HL-60 (cell line): ENCODE results near the gene STK32B.

Source experiments
- CTCF ChIP-seq: IDR thresholded peaks from one replicate; pipeline ENCODE4 v1.5.1; 2011; ENCODE audit warnings: low read length, control low read depth, inconsistent platforms; ENCODE audit not compliant: insufficient read depth
- GABPA ChIP-seq: IDR thresholded peaks from 2 replicates; pipeline ENCODE4 v1.6.1; 2012; ENCODE audit warnings: low read depth
- POLR2AphosphoS5 ChIP-seq: IDR thresholded peaks from 2 replicates; pipeline ENCODE4 v1.6.1; 2012; ENCODE audit warnings: low read depth
- TF ChIP-seq, protein P1 (sequence below): IDR thresholded peaks from 2 replicates; pipeline ENCODE4 v1.6.1; 2012; ENCODE audit warnings: low read depth; ENCODE audit not compliant: insufficient replicate concordance

DNA sequence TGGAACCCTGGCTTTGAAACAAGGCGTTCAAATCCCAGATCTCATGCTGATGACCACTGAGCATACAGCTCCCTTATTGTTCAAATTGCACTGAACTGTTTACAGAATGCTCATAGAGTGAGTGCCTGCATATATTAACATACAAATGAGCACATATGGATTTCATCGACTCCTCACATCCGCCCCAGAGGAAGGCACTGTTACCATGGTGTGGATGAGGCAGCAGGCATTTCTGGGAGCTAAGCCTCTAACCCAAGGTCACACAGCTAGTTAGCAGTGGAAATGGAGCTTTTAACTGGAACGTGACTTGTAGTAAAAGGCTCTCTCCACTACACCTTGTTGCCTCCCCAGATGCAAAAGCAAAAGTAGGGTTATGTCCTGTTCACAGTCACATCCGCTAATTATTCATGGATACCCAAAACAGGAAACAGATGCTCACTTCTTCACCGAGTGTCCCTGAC, 289.7 kb downstream of the STK32B start:
- TF ChIP-seq POLR2AphosphoS5 = no peak
- no peak for TF ChIP-seq CTCF
- TF ChIP-seq, protein P1, sequence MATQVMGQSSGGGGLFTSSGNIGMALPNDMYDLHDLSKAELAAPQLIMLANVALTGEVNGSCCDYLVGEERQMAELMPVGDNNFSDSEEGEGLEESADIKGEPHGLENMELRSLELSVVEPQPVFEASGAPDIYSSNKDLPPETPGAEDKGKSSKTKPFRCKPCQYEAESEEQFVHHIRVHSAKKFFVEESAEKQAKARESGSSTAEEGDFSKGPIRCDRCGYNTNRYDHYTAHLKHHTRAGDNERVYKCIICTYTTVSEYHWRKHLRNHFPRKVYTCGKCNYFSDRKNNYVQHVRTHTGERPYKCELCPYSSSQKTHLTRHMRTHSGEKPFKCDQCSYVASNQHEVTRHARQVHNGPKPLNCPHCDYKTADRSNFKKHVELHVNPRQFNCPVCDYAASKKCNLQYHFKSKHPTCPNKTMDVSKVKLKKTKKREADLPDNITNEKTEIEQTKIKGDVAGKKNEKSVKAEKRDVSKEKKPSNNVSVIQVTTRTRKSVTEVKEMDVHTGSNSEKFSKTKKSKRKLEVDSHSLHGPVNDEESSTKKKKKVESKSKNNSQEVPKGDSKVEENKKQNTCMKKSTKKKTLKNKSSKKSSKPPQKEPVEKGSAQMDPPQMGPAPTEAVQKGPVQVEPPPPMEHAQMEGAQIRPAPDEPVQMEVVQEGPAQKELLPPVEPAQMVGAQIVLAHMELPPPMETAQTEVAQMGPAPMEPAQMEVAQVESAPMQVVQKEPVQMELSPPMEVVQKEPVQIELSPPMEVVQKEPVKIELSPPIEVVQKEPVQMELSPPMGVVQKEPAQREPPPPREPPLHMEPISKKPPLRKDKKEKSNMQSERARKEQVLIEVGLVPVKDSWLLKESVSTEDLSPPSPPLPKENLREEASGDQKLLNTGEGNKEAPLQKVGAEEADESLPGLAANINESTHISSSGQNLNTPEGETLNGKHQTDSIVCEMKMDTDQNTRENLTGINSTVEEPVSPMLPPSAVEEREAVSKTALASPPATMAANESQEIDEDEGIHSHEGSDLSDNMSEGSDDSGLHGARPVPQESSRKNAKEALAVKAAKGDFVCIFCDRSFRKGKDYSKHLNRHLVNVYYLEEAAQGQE = no peak
- no peak for TF ChIP-seq GABPA
